GM19328 (cell line): ENCODE data around the gene SECISBP2.

Source experiments
- ATAC-seq: cut with Tn5 transposase; IDR thresholded peaks from one replicate; pipeline ENCODE4 v1.9.1; 2021; ENCODE audit warnings: mild to moderate bottlenecking, moderate library complexity; ENCODE audit not compliant: unreplicated experiment

The SECISBP2 gene

DNA sequence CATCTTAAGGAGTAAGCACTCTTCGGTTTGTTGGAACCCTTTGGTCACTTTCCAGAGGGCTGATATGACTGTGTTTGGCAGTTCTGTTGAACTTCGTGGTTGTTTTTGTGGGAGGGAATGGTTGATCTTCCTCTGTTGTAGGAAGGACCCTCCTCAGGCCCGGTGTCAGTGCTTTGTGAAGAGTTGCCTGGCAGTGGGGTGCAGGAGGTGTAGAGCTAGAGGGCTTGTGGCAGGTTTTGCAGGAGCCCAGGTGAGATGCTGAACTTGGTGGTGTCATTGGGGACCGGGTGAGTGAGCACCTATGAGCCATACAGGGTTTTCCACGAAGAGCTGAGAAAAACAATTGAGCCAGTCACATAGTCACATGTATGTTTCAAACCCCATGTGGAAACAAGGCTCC lies 27.2 kb downstream of the SECISBP2 start:
- no peak for ATAC-seq

DNA sequence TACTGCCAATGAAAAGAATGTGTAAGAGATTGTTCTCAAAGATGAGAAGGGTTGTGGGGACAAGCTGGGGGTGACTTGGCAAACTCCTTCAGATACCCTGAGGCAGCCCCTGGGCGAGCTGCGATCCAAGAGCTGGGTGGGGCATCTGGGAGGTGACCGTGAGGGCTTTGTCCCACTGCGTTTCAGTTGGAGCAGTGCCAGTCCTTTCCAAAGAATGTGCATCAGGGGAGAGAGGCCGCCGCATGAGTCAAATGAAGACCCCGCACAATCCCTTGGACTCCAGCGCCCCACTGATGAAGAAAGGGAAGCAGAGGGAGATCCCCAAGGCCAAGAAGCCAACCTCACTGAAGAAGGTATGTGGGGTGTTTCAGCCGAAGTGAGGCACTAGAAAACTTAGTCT lies 28.4 kb downstream of the SECISBP2 start:
- no peak for ATAC-seq

- ATAC-seq, result no peak
Measured at GRCh38 chr9:89347651-89348050, 29.4 kb downstream of the SECISBP2 start.

- no peak for ATAC-seq
Measured at GRCh38 chr9:89349607-89350006, 31.3 kb downstream of the SECISBP2 start.

DNA sequence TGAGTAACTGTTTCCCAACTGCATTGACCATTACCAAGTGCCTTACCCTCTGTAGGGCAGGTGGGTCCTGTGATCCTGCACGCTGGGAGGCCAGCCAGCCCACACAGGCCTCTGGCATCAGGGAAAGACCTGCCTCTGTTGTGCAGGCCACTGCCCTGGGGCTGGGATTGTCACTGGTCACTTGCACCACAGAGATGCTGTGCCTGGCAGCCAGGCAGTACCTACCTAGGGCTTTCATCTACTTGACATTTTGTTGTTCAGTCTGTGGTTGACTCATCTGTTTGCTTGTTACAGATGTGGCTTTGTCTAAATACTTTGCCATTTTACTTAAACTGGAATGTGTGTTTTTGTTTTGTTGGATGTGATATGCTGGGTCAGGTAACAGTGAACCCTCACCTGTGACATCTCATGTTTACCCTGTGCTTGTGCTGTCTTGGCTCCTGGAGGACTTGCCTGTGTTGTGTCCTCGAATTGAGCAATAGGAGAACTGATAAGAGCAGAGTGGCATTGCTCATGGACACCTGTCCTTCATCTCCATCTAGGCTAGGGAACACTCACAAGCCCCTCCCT lies 32.8 kb downstream of the SECISBP2 start:
- ATAC-seq, result no peak

DNA sequence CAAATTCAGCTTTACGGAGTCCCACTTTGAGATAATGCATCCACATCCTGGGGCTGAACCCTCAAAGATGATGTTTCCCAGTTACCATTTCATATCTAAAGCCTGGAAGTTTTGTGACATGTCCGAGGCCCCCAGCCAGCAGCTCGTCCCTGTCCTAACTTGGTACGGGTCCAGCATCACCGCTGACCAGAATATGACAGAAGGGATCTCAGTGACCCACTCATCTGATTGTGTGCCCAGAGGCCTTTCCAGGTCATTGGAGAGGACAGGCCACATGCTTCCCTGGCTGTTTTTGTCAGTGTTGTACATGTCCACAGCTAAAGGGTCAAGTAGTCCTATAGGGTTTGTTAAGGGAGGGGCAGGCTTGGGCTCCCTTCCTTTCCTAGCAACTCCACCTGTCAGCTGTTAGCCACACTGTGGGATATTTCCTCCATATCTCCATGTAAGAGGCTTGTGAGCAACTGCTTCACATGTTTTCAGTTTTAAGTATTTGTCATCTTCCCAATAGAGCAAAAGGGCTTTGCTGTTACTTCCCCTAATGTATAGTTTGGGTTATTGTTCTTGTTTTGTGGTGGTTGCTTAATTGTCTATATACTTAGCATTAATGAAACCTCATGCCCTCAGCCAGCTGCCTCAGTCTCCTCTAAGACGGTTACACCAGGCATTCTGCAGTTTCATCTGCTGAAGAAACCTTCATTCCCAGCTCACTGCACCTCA lies 33.4 kb downstream of the SECISBP2 start:
- ATAC-seq, result no peak

- no peak for ATAC-seq
Measured at GRCh38 chr9:89352451-89352850, 34.2 kb downstream of the SECISBP2 start.

- ATAC-seq, result no peak
Measured at GRCh38 chr9:89352874-89353649, 34.8 kb downstream of the SECISBP2 start.

- no peak for ATAC-seq
Measured at GRCh38 chr9:89353989-89354388, 35.7 kb downstream of the SECISBP2 start.

DNA sequence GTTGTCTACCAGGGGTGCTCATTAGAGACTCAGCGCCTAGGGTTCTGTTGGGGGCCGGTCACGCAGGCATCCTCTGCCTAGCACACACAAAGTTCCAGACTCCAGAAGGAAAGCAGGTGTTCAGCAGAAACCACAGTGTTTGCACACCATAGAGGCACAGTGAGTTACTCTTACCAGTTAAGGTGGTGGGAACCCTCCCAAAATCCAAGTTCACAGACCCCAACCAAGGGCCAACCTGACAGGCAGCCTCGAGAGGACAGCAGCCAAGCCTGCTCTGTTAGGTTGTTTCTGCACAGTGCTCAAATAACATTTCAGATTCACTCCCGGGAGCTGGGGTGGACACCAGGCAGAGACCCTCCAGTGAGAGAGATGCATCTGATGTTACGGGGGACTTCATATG lies 36.2 kb downstream of the SECISBP2 start:
- no peak for ATAC-seq

GRCh38 chr9:89356782-89357181 lies 38.5 kb downstream of the SECISBP2 start:
- no peak for ATAC-seq

- no peak for ATAC-seq
Measured at GRCh38 chr9:89357331-89358197, 39.3 kb downstream of the SECISBP2 start.

DNA sequence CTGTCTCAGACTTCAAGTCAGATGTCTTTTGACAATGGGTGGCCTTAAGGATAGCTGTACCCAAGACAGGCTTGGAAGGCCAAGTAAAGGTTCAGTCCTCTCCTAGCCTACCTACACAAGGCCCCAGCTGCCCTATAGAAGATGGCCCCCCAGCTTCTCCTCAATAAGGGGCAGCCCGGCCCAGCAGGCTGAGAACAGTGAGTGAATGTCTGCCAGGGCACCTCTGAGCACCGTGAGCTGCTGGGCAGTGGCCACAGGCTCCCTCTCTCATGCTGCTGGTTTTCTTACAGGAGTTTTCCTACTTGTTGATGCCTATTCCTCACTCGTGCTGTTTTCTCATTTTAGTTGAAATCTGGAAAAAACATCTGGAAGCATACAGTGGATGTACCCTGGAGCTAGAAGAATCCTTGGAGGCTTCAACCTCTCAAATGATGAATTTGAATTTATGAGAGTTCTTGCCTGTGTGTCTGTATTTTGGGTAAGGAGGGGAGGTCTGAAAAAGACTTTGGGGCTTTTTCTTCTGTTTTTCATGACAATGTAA lies 40.1 kb downstream of the SECISBP2 start:
- ATAC-seq, result no peak

GRCh38 chr9:89358985-89359384 lies 40.7 kb downstream of the SECISBP2 start:
- ATAC-seq, result no peak

- no peak for ATAC-seq
Measured at GRCh38 chr9:89359751-89360261, 41.5 kb downstream of the SECISBP2 start.

- no peak for ATAC-seq
Measured at GRCh38 chr9:89360465-89360864, 42.2 kb downstream of the SECISBP2 start.

- ATAC-seq, result no peak
Measured at GRCh38 chr9:89361031-89361430, 42.7 kb downstream of the SECISBP2 start.

- ATAC-seq, result no peak
Measured at GRCh38 chr9:89361816-89362646, 43.7 kb downstream of the SECISBP2 start.

GRCh38 chr9:89362647-89363310 lies 44.5 kb downstream of the SECISBP2 start:
- ATAC-seq, result no peak
